Natural killer cell (primary cell): ENCODE measurements around the gene ALG5. TPM values are rescaled to one million over a fixed set of nuclear protein-coding genes. Genes with fewer than 3 reads are reported as not detected.

ENCODE experiments used
- ATAC-seq, 3 donors: fragments of 150-1000 bp in 2 of 3; fragments of 200-7000 bp in 1 of 3; cut with Tn5 transposase; 1 replicate in 1 of 3; 2 replicates in 2 of 3; pipeline ENCODE4 v1.10.0; 2021; ENCODE audit warnings: mild to moderate bottlenecking in 2 of 3, moderate library complexity in 2 of 3
- DNase-seq, 2 donors: peaks; one replicate each; pipeline versions ENCODE4 v3.0.0 to v3.0.0-alpha.2; 2013 to 2021; ENCODE audit warnings: mixed read lengths in 1 of 2
- H3K27ac ChIP-seq: one replicate; pipeline ENCODE4 v1.5.1; 2013; ENCODE audit warnings: mild to moderate bottlenecking, low read length
- H3K27me3 ChIP-seq: one replicate; pipeline ENCODE4 v1.6.1; 2013; ENCODE audit warnings: low read length; ENCODE audit not compliant: control insufficient read depth, insufficient read depth
- H3K36me3 ChIP-seq: one replicate; pipeline ENCODE4 v1.6.1; 2013; ENCODE audit warnings: low read length; ENCODE audit not compliant: control insufficient read depth, insufficient read depth
- H3K4me1 ChIP-seq: one replicate; pipeline ENCODE4 v1.6.1; 2013; ENCODE audit warnings: low read length; ENCODE audit not compliant: control insufficient read depth, insufficient read depth
- H3K4me3 ChIP-seq: one replicate; pipeline ENCODE4 v1.5.1; 2013; ENCODE audit warnings: low read length
- H3K9me3 ChIP-seq: one replicate; pipeline ENCODE4 v1.6.1; 2013; ENCODE audit warnings: low read length; ENCODE audit not compliant: control insufficient read depth, insufficient read depth
- H3K27ac Mint-ChIP-seq, 2 donors: one replicate each; pipeline ENCODE4 v1.8.0; 2022; ENCODE audit warnings: mild to moderate bottlenecking in 2 of 2, mixed read lengths in 2 of 2, moderate library complexity in 1 of 2
- H3K27me3 Mint-ChIP-seq, 2 donors: one replicate each; pipeline ENCODE4 v1.8.0; 2022; ENCODE audit warnings: low read depth in 2 of 2, mixed read lengths in 2 of 2
- H3K36me3 Mint-ChIP-seq: one replicate; pipeline ENCODE4 v1.8.0; 2022; ENCODE audit warnings: mixed read lengths
- H3K4me1 Mint-ChIP-seq, 2 donors: one replicate each; pipeline ENCODE4 v1.8.0; 2022; ENCODE audit warnings: mixed read lengths in 2 of 2
- H3K4me3 Mint-ChIP-seq: one replicate; pipeline ENCODE4 v1.8.0; 2022; ENCODE audit warnings: mild to moderate bottlenecking, moderate library complexity, mixed read lengths
- H3K9me3 Mint-ChIP-seq, 2 donors: one replicate each; pipeline ENCODE4 v1.8.0; 2022; ENCODE audit warnings: mixed read lengths in 2 of 2
- CTCF ChIP-seq: fragments of 200-600 bp; IDR thresholded peaks from one replicate; pipeline ENCODE4 v1.8.0; 2022; ENCODE audit warnings: antibody characterized with exemption
- WGBS: methylation state at CpG from one replicate; pipeline ENCODE4 v1.1.7; 2013; ENCODE audit warnings: missing lambda C conversion rate; ENCODE audit not compliant: insufficient coverage; 5-methylcytosine and 5-hydroxymethylcytosine counted together
- intact Hi-C: fragments of 100-400 bp; cut with micrococcal nuclease; formaldehyde crosslinking; loops from one replicate; pipeline ENCODE4 v1.14.2; 2022
- total RNA-seq, 4 donors: library from RNA; stranded (reverse); fragments of 120-200 nt in 1 of 4; gene quantifications; one replicate each; pipeline versions ENCODE4 v1.2.3 to v1.2.4, GENCODE V29; 2013 to 2022

Gene ALG5
- total RNA-seq, 3 donors from 2014 or later (not counting 1 experiment from before 2014, with no cell fraction given): 20.2 to 25.0 (median 24.5) TPM

DNA sequence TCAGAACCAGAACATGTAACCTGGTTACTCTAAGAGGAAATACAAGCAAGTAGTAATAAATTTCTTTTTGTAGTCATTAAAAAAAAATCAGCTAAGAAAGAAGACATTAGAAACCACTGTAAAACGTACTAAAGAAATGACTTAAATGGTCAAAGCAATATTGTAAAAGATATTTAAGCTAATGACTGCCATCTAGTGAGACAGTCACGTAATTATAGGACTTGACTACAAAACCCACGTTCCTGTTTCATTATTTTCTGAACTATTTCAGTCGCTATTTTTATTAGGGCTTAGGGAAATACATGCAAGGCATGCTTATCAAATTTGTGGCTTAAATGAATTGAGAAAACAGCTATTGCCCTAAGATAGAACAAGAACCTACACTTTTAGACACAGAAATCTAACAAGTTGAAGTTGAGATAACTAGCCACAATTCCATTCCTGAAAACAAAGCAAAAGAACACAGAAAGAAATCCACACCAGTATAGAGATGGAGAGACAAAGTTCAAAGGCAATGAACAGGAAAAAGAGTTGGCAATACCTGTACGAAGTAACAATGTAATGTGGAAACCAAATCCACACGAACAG is 17.9 kb downstream of the ALG5 start:
- DNase-seq (peak in 1 of 2 donors; percentile 26), ATAC-seq (no peak)
- peak overlapping the region; percentile 6 to 40 for H3K27ac Mint-ChIP-seq

GRCh38 chr13:36979361-36980050 is 19.6 kb downstream of the ALG5 start:
- 93% methylated on average over 6 of the region's 7 CpGs for WGBS
- Histone ChIP-seq H3K27ac (no peak overlapping the region), H3K36me3 (peaks cover 50% of the 10 kb centered on the region), H3K27me3 (no peaks in the 10 kb centered on the region), H3K4me1 (no peaks in the 10 kb centered on the region), H3K4me3 (no peak overlapping the region), H3K9me3 (no peaks in the 10 kb centered on the region)
- Mint-ChIP-seq H3K4me3 (no peak overlapping the region), H3K9me3 (peaks cover 0 to 2% of the 10 kb centered on the region in 2 donors), H3K27me3 (no peaks in the 10 kb centered on the region), H3K36me3 (peaks cover 13% of the 10 kb centered on the region), H3K27ac (no peak overlapping the region), H3K4me1 (peaks cover 0 to 4% of the 10 kb centered on the region in 2 donors)
- no peak for DNase-seq
- intact Hi-C loops: loop anchor here (5.0 kb wide), 1 partner anchor 557 kb away; no protein-coding TSS in a partner anchor
- ATAC-seq: no peak
- TF ChIP-seq CTCF: no peak

More for the DNA sequence above, 17.9 kb downstream of the ALG5 start:
- no peak overlapping the region for H3K4me3 Mint-ChIP-seq
- Histone ChIP-seq H3K27ac (no peak overlapping the region), H3K4me1 (no peaks in the 10 kb centered on the region), H3K4me3 (no peak overlapping the region), H3K9me3 (no peaks in the 10 kb centered on the region), H3K27me3 (no peaks in the 10 kb centered on the region), H3K36me3 (peaks cover 52% of the 10 kb centered on the region)
- no peak for TF ChIP-seq CTCF
- 96% methylated on average over 2 of the region's 6 CpGs for WGBS
- no peaks in the 10 kb centered on the region for H3K27me3 Mint-ChIP-seq
- H3K9me3 Mint-ChIP-seq: no peaks in the 10 kb centered on the region
- H3K4me1 Mint-ChIP-seq: peaks cover 0 to 4% of the 10 kb centered on the region in 2 donors
- intact Hi-C loops: loop anchor here (5.0 kb wide), 1 partner anchor 559 kb away; no protein-coding TSS in a partner anchor
- H3K36me3 Mint-ChIP-seq: peaks cover 5% of the 10 kb centered on the region

DNA sequence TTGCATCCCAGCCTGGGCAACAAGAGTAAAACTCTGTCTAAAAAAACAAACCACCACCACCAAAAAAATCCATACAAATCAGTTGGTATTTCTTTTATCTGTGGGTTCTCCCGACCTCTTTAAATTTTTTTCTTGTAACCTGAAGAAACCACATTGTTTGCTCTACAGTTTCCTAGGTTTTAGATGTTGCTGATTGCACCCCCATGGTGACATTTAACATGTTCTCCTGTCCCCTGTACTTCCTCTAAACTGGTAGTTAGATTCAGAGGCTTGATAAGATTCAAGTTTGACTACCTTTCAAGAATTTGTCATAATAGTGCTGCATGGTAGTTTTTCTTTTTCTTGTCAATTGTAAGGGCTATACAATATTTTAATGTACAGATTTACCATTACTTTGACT is 24.0 kb downstream of the ALG5 start:
- Mint-ChIP-seq H3K27ac (peak overlapping the region in 1 of 2 donors; percentile 38), H3K27me3 (no peaks in the 10 kb centered on the region), H3K4me1 (peaks cover 0 to 4% of the 10 kb centered on the region in 2 donors), H3K4me3 (no peak overlapping the region), H3K36me3 (peaks cover 7% of the 10 kb centered on the region), H3K9me3 (peaks cover 0 to 2% of the 10 kb centered on the region in 2 donors)
- DNase-seq (no peak), ATAC-seq (no peak)
- TF ChIP-seq CTCF: no peak
- Histone ChIP-seq H3K4me3 (no peak overlapping the region), H3K27ac (no peak overlapping the region), H3K9me3 (no peaks in the 10 kb centered on the region), H3K4me1 (no peaks in the 10 kb centered on the region), H3K36me3 (peaks cover 33% of the 10 kb centered on the region), H3K27me3 (no peaks in the 10 kb centered on the region)
- intact Hi-C loops: no loop called here
- WGBS: 25% methylated on average over 1 of the region's 1 CpG
